C4-2B (cell line): ENCODE data around the gene KLHDC4.
"Not testable (repeated sequence)": the region's sequence is repeated elsewhere in the genome, so short reads cannot be mapped to it uniquely, and the experiment has no call there.

ENCODE experiments used
- H3K27ac ChIP-seq: fragments of 450-650 bp; 2 replicates; pipeline ENCODE4 v1.5.1; 2017
- CTCF ChIP-seq: fragments of 450-650 bp; conservative IDR thresholded peaks from 2 replicates; pipeline ENCODE4 v1.5.1; 2017; ENCODE audit warnings: mild to moderate bottlenecking
- ZFX ChIP-seq: fragments of 450-650 bp; IDR thresholded peaks from 2 replicates; pipeline ENCODE4 v1.6.1; 2017

The KLHDC4 gene

GRCh38 chr16:87765776-87766484 is at the start of gene KLHDC4:
Gene KLHDC4 (minus strand): TSS chr16:87765986. CDS start chr16:87765890, 96 bp downstream.
- peak within 1 kb of the TSS; percentile 84 for H3K27ac ChIP-seq
- TF ChIP-seq CTCF, result no peak
- TF ChIP-seq ZFX, result peak; percentile 60

DNA sequence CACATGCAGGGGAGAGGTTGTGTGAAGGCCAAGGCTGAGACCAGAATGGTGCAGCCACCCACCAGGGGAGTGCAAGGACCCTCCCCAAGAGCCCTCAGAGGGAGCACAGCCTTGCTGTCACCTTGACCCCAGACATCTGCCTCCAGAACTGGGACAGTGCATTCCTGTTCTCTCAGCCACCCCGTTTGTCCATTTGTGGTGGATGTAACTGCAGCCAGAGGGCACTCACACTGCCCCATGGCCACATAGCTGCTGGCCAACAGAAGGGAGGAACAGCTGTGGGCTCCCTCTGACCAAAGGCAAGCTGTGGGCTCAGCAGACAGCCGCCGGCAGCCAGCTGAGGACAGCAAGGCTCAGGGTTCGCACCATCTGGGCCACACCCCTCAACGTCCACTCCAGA is 49.8 kb upstream of the KLHDC4 start:
- TF ChIP-seq ZFX, result no peak
- TF ChIP-seq CTCF, result no peak
- no peak overlapping the region for H3K27ac ChIP-seq

- no peak for TF ChIP-seq CTCF
- no peak for TF ChIP-seq ZFX
- no peak overlapping the region for H3K27ac ChIP-seq
Observed at GRCh38 chr16:87812200-87812656, 46.4 kb upstream of the KLHDC4 start.

GRCh38 chr16:87811454-87811853 is 45.7 kb upstream of the KLHDC4 start:
- not testable (repeated sequence) for H3K27ac ChIP-seq

- H3K27ac ChIP-seq, result no peak overlapping the region
Observed at GRCh38 chr16:87809150-87809902, 43.5 kb upstream of the KLHDC4 start.

DNA sequence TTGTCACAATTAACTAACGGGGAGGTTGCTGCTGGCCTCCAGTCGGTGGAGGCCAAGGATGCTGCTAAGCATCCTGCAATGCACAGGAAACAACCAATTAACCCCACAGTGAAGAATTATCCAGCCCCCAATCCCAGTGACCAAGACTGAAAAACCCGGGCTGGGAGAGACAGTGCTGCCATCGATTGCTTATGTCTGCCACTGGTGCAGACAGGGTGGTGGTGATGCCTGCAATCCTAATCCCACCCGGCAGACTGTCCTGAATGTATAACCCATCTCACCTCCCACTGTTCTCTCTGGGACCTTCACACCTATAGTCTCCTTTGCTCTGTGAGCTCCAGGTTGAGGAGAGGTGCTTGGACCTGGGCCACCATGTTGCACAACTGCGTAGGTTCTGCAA is 42.3 kb upstream of the KLHDC4 start:
- TF ChIP-seq ZFX, result no peak
- no peak for TF ChIP-seq CTCF
- H3K27ac ChIP-seq, result no peak overlapping the region

More at GRCh38 chr16:87809150-87809902, 43.5 kb upstream of the KLHDC4 start:
- no peak for TF ChIP-seq ZFX
- TF ChIP-seq CTCF, result no peak

GRCh38 chr16:87806641-87807546 is 41.1 kb upstream of the KLHDC4 start:
- TF ChIP-seq CTCF, result no peak
- TF ChIP-seq ZFX, result no peak
- H3K27ac ChIP-seq, result peak overlapping the region; percentile 15; the same call in 1 of the 2 replicates
